GM21447 (cell line): Measurements from ENCODE around the gene NACA.

Source experiments
- ATAC-seq: cut with Tn5 transposase; IDR thresholded peaks from one replicate; pipeline ENCODE4 v1.9.1; 2021; ENCODE audit not compliant: unreplicated experiment

Gene NACA

DNA sequence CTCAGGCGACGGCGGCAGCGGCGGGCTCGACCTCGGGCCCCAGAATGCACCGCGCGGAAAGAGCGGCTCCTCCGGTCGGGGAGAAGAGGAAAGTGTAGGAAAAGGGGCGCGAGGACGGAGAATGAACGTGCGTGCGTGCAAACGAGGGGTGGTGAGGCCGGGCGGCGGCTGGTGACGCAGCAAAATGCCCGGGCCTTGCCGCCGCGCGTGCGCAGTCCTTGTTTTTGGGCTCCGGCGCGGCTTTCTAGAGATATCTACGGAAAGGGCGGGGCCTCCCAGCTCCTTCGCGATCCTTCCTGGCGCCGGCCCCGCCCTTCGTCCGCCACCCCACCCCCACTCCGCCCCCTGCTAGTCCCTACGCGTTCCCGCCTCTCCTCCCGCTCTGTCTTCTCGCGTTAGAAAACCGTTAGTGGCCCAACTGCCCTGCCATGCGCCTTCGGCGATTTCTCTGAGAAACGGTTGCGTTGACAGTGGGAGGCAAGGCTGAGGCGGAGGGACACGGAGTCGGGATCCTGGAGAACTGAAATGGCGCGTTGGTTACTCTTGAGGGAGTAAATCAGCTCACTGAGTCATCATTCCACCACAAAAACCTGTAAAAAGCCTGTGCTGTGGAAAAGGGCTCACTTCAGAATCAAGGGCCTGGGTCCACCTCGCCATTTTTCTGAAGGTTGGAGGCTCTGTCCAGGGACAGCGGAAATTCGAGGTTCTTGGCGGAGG, 36.8 kb downstream of the NACA start, which contains the start of gene PTGES3:
Gene PTGES3 (minus strand): TSS at position 156 of the 717 bp plus-strand sequence. CDS start 285 bp downstream, outside the sequence.
- ATAC-seq: peak; percentile 63

DNA sequence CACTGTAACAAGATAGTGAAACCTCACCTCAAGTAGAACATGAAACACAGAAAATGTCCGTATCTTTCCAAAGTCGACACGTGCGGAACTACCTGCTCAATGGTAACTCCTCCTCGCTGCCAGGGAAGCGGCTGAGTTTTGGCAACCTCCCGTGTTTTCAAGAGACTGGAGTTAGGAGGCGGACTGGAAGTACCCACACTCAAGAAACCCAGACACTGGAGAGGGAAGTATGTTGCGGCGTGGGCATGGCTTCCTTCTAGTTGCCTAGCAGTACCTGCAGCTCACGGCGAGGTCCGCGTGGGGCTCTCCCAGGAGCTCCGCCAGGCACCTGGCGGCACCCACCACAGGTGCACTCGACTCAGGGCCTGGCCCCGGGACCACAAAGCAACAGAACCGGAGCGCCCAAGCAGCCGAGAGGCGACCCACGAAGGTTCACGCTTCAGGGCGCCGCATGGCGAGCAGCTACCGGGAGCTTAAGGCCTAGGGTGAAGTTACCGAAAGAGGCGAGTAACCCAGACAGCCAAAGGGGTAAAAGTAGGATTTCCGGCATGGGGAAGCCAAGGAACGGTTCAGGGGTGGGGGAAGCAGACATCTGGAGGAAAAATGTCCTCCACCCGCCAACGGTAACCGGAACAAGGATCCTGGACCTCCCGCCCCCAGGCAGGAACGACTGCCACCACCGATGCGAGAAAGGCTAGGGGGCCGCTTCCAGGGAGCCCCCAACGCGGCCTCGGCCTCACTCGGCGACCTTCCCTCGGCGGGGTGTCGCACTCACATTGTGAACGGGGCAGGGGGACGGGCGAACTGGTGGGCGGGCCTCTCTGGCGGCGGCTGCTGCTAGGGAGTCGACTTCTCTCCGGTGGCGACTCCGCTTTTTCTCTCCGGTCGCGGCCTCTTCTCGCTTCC, 37.6 kb downstream of the NACA start:
- peak; percentile 4 for ATAC-seq

DNA sequence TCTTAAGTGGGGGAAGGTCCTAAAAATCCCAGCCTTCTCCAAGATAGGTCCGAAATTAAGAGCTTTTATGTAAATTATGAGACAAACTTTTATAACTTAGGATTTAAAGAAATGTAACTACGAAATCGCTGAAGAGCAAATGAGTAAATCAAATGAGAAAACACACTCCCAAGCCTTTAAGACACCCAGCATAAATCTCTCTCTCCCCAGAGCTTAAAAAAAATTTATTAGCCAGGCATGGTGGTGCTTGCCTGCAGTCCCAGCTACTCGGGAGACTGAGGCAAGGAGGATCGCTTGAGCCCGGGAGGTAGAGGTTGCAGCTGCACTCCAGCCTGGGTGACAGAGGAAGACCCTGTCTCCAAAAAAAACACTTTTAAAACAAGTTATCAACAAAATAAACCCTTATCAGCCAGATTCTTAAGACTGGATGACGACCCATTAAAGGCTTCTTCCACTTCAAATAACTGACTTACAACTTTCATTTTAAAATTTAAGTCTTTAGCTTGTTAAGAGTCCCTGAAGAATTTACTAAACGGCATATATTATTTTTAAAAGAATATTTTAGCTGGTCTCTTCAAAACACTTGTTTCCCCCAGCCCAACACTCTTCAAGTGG, 40.2 kb downstream of the NACA start:
- ATAC-seq: no peak

DNA sequence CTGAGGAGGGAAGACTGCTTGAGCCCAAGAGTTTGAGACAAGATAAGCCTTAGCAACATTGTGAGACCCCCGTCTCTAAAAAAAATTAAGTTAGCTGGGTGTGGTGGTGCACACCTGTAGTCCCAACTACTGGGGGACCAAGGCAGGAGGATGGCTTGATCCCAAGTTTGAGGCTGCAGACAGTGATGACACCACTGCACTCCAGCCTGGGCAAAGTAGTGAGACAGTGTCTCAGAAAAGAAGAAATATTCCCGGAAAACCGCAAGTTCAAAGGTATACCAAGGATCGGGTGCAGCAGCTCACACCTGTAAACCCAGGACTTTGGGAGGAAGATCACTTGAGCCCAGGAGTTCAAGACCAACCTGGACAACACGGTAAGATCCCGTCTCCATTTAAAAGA, 42.8 kb downstream of the NACA start:
- ATAC-seq: no peak

DNA sequence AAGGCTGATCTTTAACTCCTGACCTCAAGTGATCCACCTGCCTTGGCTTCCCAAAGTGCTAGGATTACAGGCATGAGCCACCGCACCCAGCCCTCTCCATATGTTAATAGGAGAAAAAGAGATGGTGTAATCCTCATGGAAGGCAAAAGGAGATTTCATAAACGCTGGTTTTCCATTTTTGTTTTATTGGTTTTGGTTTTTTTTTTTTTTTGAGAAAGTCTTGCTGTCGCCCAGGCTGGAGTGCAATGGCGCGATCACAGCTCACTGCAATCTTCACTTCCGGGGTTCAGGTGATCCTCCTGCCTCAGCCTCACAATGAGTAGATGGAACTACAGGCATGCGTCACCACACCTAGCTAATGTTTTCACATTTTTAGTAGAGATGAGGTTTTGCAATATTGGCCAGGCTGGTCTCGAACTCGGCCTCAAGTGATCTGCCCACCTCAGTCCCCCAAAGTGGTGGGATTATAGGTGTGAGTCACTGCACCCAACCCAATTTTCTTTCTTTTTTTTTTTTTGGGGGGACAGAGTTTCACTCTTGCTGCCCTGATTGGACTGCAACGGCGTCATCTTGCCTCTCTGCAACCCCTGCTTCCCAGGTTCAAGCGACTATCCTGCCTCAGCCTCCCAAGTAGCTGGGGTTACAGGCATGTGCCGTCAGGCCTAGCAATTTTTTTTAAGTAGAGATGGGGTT, 45.1 kb downstream of the NACA start:
- ATAC-seq: no peak

DNA sequence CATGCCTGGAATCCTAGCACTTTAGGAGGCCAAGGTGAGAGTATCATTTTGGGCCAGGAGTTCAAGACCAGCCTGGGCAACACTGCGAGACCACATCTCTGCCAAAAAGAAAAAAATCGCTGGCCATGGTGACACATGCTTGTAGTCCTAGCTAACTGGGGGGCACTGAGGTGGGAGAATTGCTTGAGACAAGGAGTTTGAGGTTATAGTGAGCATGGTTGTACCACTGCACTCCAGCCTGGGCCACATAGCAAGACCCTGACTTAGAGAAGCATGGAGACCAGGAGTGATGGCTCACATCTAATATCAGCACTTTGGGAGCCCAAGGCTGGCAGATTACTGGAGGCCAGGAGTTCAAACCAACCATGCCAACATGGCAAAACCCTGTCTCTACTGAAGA, 46.2 kb downstream of the NACA start:
- ATAC-seq: no peak

DNA sequence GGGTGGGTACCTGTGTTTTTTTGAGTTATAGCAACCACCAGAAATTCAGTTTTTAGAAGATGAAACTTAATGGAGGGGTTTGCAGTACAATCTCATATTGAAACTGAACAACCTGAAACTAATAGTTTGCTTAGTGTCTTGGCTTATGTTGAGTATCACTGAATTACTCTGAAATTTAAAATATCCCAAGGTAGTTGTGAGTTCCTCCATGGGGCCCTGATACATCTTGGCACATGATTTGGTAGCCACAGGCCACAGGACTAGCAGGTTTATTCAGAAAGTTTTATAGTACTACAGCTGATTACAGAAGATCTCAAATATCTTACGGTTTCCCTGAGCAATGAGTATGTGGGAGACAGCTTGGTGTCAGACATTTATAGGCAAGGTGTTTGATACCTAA, 47.4 kb downstream of the NACA start:
- ATAC-seq: no peak

DNA sequence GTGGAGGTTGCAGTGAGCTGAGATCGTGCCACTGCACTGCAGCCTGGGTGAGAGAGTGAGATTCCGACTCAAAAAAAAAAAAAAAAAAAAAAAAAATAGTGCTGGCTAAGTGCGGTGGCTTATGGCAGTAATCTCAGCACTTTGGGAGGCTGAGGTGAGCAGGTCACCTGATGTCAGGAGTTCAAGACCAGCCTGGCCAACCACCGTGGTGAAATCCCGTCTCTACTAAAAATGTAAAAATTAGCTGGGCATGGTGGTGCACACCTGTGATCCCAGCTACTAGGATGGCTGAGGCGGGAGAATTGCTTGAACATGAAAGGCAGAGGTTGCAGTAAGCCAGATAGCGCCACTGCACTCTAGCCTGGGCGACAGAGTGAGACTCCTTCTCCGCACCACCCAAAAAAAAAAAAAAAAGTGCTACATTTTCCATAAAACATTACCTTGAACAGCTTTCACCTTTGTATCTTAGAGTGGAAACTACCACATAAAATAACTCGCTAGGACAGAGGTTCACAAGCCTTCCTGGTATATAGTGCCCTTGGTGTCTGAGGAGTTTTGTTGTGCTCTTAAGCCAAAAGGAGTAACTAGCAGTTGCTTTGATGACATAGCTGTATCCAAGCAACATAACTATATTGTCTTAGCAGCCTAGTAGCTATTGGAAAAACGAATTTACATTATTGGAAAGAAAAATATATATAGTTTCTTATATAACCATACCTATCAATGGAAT, 48.1 kb downstream of the NACA start:
- no peak for ATAC-seq

DNA sequence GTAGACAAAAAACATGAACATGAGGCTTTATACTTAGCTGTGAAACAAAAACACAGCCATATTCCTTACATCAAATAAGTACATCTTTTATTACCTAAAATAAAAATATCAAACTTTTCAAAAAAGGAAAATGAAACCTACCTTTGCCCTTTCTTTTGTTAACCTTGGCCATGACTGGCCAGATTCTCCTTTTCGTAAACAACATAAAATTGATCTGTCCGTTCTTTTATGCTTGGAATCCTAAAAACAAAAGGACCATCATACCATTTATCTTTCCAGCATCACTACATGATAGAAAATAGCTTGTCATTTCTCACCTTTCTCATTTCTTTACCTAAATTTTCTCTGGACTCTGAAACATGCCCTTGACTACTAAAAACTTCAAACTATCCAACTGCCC, 53.5 kb downstream of the NACA start:
- no peak for ATAC-seq

DNA sequence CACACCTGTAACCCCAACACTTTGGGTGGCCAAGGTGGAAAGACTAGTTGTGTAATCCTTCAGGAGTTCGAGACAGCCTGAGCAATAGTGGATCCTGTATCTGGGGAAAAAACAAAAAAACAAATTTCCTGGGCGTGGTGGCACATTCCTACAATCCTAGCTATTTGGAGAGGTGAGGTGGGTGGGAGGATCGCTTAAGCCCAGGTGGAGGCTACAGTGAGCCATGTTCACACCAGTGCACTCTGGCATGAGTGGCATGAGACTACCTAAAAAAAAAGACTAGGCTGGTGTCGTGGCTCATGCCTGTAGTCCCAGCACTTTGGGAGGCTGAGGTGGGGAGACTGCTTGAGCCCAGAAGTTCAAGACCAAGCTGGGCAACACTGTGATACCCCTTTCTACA, 54.3 kb downstream of the NACA start:
- no peak for ATAC-seq

DNA sequence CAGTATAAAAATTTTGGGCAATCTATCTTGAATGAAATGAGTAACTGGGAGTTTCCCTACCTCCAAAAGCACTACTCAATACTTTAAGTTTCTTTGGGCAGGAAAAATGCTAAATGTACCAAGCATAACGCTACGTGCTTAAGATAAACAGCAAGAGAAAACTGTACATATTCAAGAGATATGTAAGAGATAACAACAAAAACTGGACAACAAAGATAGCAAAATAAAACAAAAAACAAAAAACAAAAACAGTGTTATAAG, 57.0 kb downstream of the NACA start:
- no peak for ATAC-seq
